Sigmoid colon (tissue), 4 donors: ENCODE measurements around the gene LCMT1.

Source experiments
- EP300 ChIP-seq, 4 donors: sonication (generic); formaldehyde crosslinking; IDR thresholded peaks; one replicate each; pipeline ENCODE4 v1.6.1; 2017; ENCODE audit warnings: antibody characterized with exemption in 4 of 4
- POLR2A ChIP-seq, 2 donors: fragments of 450-650 bp; IDR thresholded peaks; one replicate each; pipeline ENCODE4 v1.6.1; 2016; ENCODE audit warnings: antibody characterized with exemption in 2 of 2, mild to moderate bottlenecking in 2 of 2, moderate library complexity in 2 of 2
- POLR2AphosphoS5 ChIP-seq, 4 donors: sonication (generic); formaldehyde crosslinking; IDR thresholded peaks; one replicate each; pipeline ENCODE4 v1.6.1; 2017; ENCODE audit warnings: antibody characterized with exemption in 4 of 4
- TF ChIP-seq, protein P1 (sequence below), 4 experiments: fragments of 450-650 bp in 3 of 4; fragments of 200-600 bp in 1 of 4; IDR thresholded peaks; one replicate each; pipeline ENCODE4 v1.5.1; 2016 to 2019; ENCODE audit warnings: antibody characterized with exemption in 4 of 4, mild to moderate bottlenecking in 3 of 4, moderate library complexity in 2 of 4

DNA sequence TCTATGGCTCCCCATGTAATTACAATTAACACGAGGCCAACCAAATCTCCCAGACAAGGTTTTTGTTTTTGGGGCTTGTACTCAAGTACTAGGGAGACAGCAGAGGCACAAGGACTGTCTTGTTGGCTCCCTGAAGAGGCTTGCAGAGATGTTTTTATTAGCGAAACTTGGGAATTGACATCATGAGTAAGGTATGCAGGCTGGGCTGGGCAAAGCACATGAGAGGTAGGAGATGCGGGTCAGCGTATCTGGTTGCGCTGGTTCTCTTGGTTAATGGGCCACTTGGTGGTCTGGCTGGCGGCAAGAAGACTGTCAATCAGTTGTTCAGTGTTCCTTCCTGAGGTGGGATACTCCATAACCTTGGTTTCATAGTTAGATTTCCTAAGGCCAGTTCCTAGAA is 28.9 kb downstream of the LCMT1 start:
- TF ChIP-seq, protein P1, sequence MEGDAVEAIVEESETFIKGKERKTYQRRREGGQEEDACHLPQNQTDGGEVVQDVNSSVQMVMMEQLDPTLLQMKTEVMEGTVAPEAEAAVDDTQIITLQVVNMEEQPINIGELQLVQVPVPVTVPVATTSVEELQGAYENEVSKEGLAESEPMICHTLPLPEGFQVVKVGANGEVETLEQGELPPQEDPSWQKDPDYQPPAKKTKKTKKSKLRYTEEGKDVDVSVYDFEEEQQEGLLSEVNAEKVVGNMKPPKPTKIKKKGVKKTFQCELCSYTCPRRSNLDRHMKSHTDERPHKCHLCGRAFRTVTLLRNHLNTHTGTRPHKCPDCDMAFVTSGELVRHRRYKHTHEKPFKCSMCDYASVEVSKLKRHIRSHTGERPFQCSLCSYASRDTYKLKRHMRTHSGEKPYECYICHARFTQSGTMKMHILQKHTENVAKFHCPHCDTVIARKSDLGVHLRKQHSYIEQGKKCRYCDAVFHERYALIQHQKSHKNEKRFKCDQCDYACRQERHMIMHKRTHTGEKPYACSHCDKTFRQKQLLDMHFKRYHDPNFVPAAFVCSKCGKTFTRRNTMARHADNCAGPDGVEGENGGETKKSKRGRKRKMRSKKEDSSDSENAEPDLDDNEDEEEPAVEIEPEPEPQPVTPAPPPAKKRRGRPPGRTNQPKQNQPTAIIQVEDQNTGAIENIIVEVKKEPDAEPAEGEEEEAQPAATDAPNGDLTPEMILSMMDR (IDR thresholded peaks at IDR 0.05), result no peak
- no peak for TF ChIP-seq POLR2A (IDR thresholded peaks at IDR 0.05)
- peak in 1 of 4 donors; percentile 4 for TF ChIP-seq POLR2AphosphoS5 (IDR thresholded peaks at IDR 0.05)
- no peak for TF ChIP-seq EP300 (IDR thresholded peaks at IDR 0.05)
